ENCODE results near the gene AGAP1.

The AGAP1 gene

GRCh38 chr2:235595422-235596010, 101.7 kb downstream of the AGAP1 start:
- DNase-seq, result peak; percentile 51 to 67 (median 54)

- no peak for DNase-seq
Measured at GRCh38 chr2:235596272-235596671, 102.4 kb downstream of the AGAP1 start.

GRCh38 chr2:235597081-235597615, 103.3 kb downstream of the AGAP1 start:
- no peak for DNase-seq

DNA sequence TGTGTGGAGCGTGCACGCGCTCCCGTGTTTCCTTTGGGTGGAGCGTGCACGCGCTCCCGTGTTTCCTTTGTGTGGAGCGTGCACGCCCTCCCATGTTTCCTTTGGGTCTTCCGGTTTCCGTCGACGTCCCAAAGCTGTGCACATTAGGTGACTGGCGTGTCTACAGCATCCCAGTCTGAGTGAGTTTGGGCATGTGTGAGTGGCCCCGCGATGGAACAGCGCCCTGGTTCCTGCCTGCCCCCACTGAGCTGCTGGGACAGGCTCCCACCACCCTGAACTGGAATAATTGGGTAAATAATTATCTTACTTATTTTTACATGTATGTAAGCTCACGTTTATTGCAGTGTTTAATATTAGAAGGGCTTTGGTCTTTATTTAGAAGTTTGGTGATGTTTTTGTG, 104.2 kb downstream of the AGAP1 start:
- no peak for DNase-seq

- no peak for DNase-seq
Measured at GRCh38 chr2:235598532-235599531, 105.0 kb downstream of the AGAP1 start.

DNA sequence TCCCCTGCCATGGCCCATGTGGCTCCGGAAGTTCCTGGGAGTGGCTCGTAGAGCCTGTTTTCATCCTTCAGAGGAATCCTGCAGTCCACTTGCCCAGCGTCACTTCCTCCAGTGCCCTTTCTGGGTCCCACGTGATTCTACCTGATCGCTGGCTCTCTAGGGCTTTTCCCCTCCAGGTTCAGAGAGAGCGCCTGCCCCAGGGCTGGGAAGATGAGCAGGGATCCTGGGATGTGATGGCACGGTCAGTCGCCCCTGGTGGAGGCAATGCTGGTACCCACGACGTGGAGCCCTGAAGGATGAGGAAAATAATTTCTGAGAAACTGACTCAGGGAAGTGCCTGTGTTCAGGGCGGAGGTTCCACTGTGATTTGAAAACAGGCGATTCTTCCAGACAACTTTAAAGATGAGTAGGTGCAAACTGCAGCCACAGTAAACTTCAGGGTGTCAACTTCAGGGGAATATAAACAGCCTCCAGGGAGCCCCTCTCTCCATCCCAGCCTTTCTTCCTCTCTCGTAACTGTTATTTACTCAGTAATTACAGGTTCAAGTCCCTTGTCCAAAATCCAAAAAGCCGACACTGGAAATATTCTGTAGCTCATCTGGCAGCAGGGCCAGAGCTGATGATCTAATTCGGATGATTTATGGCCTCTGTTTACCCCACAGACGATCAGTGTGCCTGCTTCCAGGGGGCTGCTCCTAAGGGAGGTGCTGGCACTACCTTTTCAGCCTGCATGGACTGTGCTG, 105.9 kb downstream of the AGAP1 start:
- no peak for DNase-seq

DNA sequence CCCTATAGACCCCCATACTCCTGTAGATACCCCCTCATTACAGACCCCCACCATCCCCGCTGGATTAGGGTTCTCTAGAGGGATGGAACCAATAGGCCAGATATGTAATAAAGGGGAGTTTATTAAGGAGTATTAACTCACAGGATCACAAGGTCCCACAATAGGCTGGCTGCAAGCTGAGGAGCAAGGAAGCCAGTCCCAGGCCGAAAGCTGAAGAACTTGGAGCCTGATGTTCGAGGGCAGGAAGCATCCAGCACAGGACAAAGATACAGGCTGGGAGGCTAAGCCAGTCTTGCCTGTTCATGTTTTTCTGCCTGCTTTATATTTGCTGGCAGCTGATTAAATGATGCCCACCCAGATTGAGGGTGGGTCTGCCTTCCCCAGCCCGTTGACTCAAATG, 106.6 kb downstream of the AGAP1 start:
- no peak for DNase-seq

DNA sequence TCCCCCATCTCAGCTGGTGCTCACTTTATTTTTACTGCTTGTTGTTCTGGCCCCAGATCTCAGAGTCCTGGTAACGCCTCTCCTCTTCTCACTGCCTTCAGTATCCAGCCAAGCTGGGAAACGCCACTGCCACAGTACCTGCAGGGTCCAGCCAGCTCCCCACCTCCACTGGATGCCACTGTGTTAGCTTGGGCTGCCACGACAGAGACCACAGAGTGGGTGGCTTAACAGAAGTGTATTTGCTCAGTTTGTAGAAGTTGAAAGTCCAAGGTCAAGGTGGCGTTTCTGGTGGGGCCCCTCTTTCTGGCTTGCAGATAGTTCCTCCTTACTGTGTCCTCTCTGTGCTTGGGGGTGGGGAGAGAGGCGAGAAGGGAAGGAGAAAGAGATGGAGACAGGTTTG, 107.1 kb downstream of the AGAP1 start:
- DNase-seq, result no peak

GRCh38 chr2:235601960-235602704, 108.3 kb downstream of the AGAP1 start:
- DNase-seq, result no peak

- DNase-seq, result peak in 1 of 3 donors; percentile 4
Measured at GRCh38 chr2:235602971-235603370, 109.1 kb downstream of the AGAP1 start.

DNA sequence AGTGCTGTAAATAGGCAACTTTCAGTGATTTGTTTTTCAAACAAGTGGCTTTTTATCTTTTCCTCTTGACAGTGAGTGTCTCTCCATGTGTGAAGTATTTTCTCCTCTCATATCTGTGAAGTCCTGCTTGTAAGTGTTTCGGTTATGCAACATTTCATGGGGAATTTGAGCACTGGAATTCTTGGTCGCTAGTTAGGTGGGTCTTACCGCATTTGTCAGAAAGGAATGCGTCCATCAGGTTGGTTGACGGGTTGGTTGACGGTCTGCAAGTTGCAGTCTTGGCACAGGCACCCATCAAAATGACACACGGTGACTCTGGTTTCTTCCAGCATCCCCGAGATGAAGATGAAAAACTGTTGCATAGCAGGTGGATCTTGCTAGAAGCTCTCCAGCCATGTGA, 109.8 kb downstream of the AGAP1 start:
- DNase-seq, result no peak

GRCh38 chr2:235605312-235606003, 111.6 kb downstream of the AGAP1 start:
- DNase-seq, result no peak

DNA sequence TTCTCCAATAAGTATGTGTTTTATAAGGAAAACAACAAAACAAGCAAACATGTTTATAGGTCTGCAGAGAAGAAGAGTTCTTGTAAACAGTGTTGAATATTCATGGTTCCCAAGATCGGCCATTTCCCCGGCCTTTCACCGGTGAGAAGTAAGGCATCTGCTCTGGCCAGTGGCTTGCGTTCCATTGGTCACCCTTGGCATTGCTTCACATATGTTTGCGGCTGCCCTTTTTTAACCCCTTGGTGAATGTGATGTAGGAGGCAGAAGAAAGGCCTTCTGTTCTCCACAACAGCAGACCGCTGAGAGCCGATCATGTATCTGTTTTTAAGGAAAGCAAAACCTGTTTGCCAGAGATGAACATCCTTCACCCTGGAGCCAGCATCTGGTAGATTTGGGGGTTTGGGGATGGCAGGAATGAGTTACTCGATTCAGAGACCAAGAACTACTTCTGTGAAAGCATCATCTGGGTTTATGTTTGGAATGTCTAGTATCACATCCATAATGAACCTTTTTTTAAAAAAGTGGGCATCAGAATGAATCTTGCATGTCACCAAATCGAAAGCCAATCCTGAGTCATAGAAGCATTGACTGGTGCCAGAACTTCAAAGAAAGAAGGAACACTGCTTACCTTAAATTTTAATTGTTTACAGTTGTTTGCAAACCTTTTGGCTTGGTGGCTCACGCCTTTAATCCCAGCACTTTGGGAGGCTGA, 112.3 kb downstream of the AGAP1 start:
- DNase-seq, result no peak

DNA sequence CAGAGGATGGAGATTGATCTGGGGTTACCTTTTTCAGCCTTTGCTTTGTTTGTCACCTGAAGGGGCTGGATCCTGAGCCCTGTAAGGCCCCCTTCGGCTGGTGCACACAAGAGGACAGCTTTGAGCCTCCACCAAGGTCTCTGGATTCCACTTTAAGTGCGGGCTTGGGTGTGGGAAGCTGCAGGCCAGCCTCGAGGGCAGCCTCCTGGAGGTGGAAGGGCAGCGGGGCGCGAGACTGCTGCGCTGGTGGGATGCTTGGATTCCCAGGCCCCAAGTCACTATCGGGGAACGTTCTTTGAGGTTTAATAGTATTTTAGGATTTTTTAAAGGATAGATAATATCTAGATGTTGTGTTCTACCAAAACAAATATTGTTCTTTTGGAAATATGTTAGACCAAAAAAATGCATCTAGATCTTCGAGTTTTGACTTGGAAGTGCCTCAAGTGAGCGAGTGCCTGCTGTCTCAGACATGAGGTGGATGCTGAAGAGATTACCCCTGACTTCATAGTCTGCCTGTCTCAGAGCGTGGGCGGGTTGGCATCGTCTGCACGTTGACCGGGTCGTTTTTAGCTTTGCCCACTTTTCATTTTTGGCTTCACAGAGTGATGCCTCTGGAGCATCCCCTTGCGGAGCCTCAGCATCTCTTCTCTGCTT, 113.8 kb downstream of the AGAP1 start:
- DNase-seq, result no peak

- no peak for DNase-seq
Measured at GRCh38 chr2:235608200-235608887, 114.5 kb downstream of the AGAP1 start.

GRCh38 chr2:235609321-235609720, 115.5 kb downstream of the AGAP1 start:
- no peak for DNase-seq

- no peak for DNase-seq
Measured at GRCh38 chr2:235609746-235610145, 115.9 kb downstream of the AGAP1 start.

- DNase-seq, result no peak
Measured at GRCh38 chr2:235610696-235611257, 116.9 kb downstream of the AGAP1 start.

- no peak for DNase-seq
Measured at GRCh38 chr2:235611349-235611748, 117.5 kb downstream of the AGAP1 start.

GRCh38 chr2:235611756-235612155, 117.9 kb downstream of the AGAP1 start:
- DNase-seq, result no peak
